ENCODE results near the gene INHBB.

DNA sequence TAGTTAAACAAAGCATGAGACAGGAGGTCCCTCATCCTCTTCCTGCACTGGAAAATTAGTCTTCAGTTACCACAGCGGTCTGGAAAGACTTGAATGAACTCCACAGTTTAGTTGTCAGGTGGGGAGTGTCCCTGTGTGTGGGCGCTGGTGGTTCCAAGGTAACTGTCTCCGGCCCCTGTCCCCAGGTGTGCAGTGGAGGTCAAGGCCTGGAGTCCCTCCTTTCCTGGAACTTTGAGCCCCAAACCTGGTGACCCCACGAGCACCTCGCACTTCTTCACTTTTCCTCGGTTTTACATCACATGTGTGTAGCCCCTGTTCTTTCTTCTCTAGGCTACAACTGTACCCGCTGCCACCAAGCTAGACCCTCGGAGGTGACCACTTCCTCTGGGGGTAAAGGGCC is 28.0 kb upstream of the INHBB start:
- TF ChIP-seq, protein P1, sequence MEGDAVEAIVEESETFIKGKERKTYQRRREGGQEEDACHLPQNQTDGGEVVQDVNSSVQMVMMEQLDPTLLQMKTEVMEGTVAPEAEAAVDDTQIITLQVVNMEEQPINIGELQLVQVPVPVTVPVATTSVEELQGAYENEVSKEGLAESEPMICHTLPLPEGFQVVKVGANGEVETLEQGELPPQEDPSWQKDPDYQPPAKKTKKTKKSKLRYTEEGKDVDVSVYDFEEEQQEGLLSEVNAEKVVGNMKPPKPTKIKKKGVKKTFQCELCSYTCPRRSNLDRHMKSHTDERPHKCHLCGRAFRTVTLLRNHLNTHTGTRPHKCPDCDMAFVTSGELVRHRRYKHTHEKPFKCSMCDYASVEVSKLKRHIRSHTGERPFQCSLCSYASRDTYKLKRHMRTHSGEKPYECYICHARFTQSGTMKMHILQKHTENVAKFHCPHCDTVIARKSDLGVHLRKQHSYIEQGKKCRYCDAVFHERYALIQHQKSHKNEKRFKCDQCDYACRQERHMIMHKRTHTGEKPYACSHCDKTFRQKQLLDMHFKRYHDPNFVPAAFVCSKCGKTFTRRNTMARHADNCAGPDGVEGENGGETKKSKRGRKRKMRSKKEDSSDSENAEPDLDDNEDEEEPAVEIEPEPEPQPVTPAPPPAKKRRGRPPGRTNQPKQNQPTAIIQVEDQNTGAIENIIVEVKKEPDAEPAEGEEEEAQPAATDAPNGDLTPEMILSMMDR (IDR thresholded peaks at IDR 0.05), result no peak
- no peak for TF ChIP-seq POLR2AphosphoS5 (IDR thresholded peaks at IDR 0.05)
- TF ChIP-seq EP300 (IDR thresholded peaks at IDR 0.05), result no peak
- TF ChIP-seq POLR2A (IDR thresholded peaks at IDR 0.05), result no peak
